Mucosa of stomach (tissue), 1 donor: ENCODE data around the gene ALG9.
"Not testable (repeated sequence)": the region's sequence is repeated elsewhere in the genome, so short reads cannot be mapped to it uniquely, and the experiment has no call there.

ENCODE experiments used
- H3K27me3 ChIP-seq: one replicate; pipeline ENCODE4 v1.7.0; 2013; ENCODE audit warnings: mild to moderate bottlenecking, low read length; ENCODE audit not compliant: control insufficient read depth, insufficient read depth
- H3K36me3 ChIP-seq: one replicate; pipeline ENCODE4 v1.7.0; 2013; ENCODE audit warnings: low read length; ENCODE audit not compliant: control insufficient read depth, insufficient read depth
- H3K4me1 ChIP-seq: one replicate; pipeline ENCODE4 v1.7.0; 2013; ENCODE audit warnings: mild to moderate bottlenecking, low read length; ENCODE audit not compliant: control insufficient read depth, insufficient read depth
- H3K4me3 ChIP-seq: one replicate; pipeline ENCODE4 v1.7.0; 2013; ENCODE audit warnings: low read length
- H3K9ac ChIP-seq: one replicate; pipeline ENCODE4 v1.7.0; 2013; ENCODE audit warnings: mild to moderate bottlenecking, low read length, moderate library complexity
- H3K9me3 ChIP-seq: one replicate; pipeline ENCODE4 v1.7.0; 2013; ENCODE audit warnings: mild to moderate bottlenecking, low read length, moderate library complexity; ENCODE audit not compliant: control insufficient read depth
- donor health status: Pancreatic carcinoma.

The ALG9 gene

GRCh38 chr11:111910676-111911562, 39.5 kb upstream of the ALG9 start:
- Histone ChIP-seq H3K4me1 (peaks cover 9% of the 10 kb centered on the region), H3K27me3 (peaks cover 7% of the 10 kb centered on the region), H3K9me3 (no peaks in the 10 kb centered on the region), H3K9ac (peak overlapping the region; percentile 10), H3K36me3 (no peaks in the 10 kb centered on the region), H3K4me3 (no peak overlapping the region)

- Histone ChIP-seq H3K36me3 (no peaks in the 10 kb centered on the region), H3K27me3 (peaks cover 7% of the 10 kb centered on the region), H3K4me1 (peaks cover 9% of the 10 kb centered on the region), H3K4me3 (no peak overlapping the region), H3K9ac (no peak overlapping the region), H3K9me3 (no peaks in the 10 kb centered on the region)
These were observed 38.0 kb upstream of the ALG9 start for GRCh38 chr11:111909378-111909777.

GRCh38 chr11:111908639-111909305, 37.4 kb upstream of the ALG9 start:
- no peak overlapping the region for H3K4me3 ChIP-seq
- H3K27me3 ChIP-seq: peaks cover 7% of the 10 kb centered on the region
- no peak overlapping the region for H3K9ac ChIP-seq
- peaks cover 9% of the 10 kb centered on the region for H3K4me1 ChIP-seq
- H3K9me3 ChIP-seq: no peaks in the 10 kb centered on the region
- H3K36me3 ChIP-seq: no peaks in the 10 kb centered on the region

- peaks cover 9% of the 10 kb centered on the region for H3K4me1 ChIP-seq
These were observed 35.3 kb upstream of the ALG9 start for GRCh38 chr11:111906680-111907079.

GRCh38 chr11:111905411-111905810, 34.0 kb upstream of the ALG9 start:
- no peaks in the 10 kb centered on the region for H3K36me3 ChIP-seq
- H3K4me1 ChIP-seq: no peaks in the 10 kb centered on the region
- H3K27me3 ChIP-seq: no peaks in the 10 kb centered on the region

More at GRCh38 chr11:111906680-111907079, 35.3 kb upstream of the ALG9 start:
- H3K9me3 ChIP-seq: no peaks in the 10 kb centered on the region
- H3K9ac ChIP-seq: no peak overlapping the region
- no peak overlapping the region for H3K4me3 ChIP-seq
- H3K27me3 ChIP-seq: peaks cover 1% of the 10 kb centered on the region
- H3K36me3 ChIP-seq: no peaks in the 10 kb centered on the region

GRCh38 chr11:111886844-111887243, 15.5 kb upstream of the ALG9 start:
- no peaks in the 10 kb centered on the region for H3K36me3 ChIP-seq

More at GRCh38 chr11:111905411-111905810, 34.0 kb upstream of the ALG9 start:
- Histone ChIP-seq H3K4me3 (no peak overlapping the region), H3K9me3 (no peaks in the 10 kb centered on the region), H3K9ac (no peak overlapping the region)

GRCh38 chr11:111886032-111886431, 14.7 kb upstream of the ALG9 start:
- Histone ChIP-seq H3K9ac (no peak overlapping the region), H3K4me1 (no peaks in the 10 kb centered on the region), H3K27me3 (no peaks in the 10 kb centered on the region), H3K4me3 (no peak overlapping the region), H3K36me3 (no peaks in the 10 kb centered on the region), H3K9me3 (no peaks in the 10 kb centered on the region)

More at GRCh38 chr11:111886844-111887243, 15.5 kb upstream of the ALG9 start:
- Histone ChIP-seq H3K9ac (no peak overlapping the region), H3K4me1 (no peaks in the 10 kb centered on the region), H3K27me3 (no peaks in the 10 kb centered on the region), H3K9me3 (no peaks in the 10 kb centered on the region), H3K4me3 (no peak overlapping the region)

GRCh38 chr11:111885053-111885452, 13.7 kb upstream of the ALG9 start:
- H3K9me3 ChIP-seq, H3K36me3 ChIP-seq, H3K4me1 ChIP-seq, H3K27me3 ChIP-seq, H3K4me3 ChIP-seq, H3K9ac ChIP-seq: not testable (repeated sequence)

GRCh38 chr11:111882202-111882601, 10.8 kb upstream of the ALG9 start:
- Histone ChIP-seq H3K4me3 (no peak overlapping the region), H3K9ac (no peak overlapping the region), H3K4me1 (peaks cover 11% of the 10 kb centered on the region), H3K9me3 (no peaks in the 10 kb centered on the region), H3K36me3 (no peaks in the 10 kb centered on the region), H3K27me3 (no peaks in the 10 kb centered on the region)

GRCh38 chr11:111879637-111879960, 8.2 kb upstream of the ALG9 start:
- Histone ChIP-seq H3K9me3 (no peaks in the 10 kb centered on the region), H3K9ac (peak overlapping the region; percentile 63), H3K4me1 (peaks cover 11% of the 10 kb centered on the region), H3K27me3 (no peaks in the 10 kb centered on the region), H3K36me3 (no peaks in the 10 kb centered on the region), H3K4me3 (peak overlapping the region; percentile 88)

- H3K4me3 ChIP-seq: peak within 1 kb of the TSS; percentile 88
- H3K27me3 ChIP-seq: no peaks in the 10 kb centered on the region
- no peaks in the 10 kb centered on the region for H3K9me3 ChIP-seq
- peaks cover 11% of the 10 kb centered on the region for H3K4me1 ChIP-seq
- H3K36me3 ChIP-seq: no peaks in the 10 kb centered on the region
- peak within 1 kb of the TSS; percentile 63 for H3K9ac ChIP-seq
These were observed 7.7 kb upstream of the ALG9 start, which contains the start of the genes CFAP68 and FDXACB1 for GRCh38 chr11:111878849-111879636. Gene CFAP68, plus strand, starts transcription at chr11:111879541. Its CDS starts 20 bp downstream, at chr11:111879561. Gene FDXACB1, minus strand, starts transcription at chr11:111879165. Its CDS starts 33 bp downstream, at chr11:111879132.
